ENCODE data around the gene RAB1A.

RAB1A gene

DNA sequence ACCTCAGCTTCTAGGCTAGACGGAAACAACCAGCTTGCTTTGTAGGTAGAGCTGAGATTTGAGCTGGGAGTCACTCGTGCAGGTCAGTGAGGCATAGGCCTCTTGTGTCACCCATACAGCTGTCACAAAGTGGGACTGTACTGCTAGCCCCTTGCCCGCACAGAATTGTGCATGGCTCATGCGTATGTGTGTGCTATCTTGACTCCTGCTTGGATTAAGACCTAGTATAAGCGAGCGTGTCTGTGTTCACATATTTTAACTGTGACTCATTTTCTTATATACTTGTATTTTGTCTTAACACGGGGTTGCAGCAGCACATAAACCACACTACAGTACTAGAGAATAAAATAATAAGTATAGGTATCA lies 53.6 kb downstream of the RAB1A start:
- Histone ChIP-seq H3K4me3 (ENCODE audit: low read depth in 1 of 5, low read length in 5 of 5) (no peak overlapping the region), H3K27ac (ENCODE audit: low read depth, low read length) (peak overlapping the region; percentile 41), H3K4me1 (ENCODE audit: control insufficient read depth in 5 of 5, insufficient read depth in 5 of 5, low read length in 5 of 5) (peaks cover 11 to 40% (median 33%) of the 10 kb centered on the region in 5 donors), H3K36me3 (ENCODE audit: control insufficient read depth in 5 of 5, insufficient read depth in 5 of 5, low read length in 5 of 5) (peaks cover 10 to 76% (median 63%) of the 10 kb centered on the region in 5 donors), H3K27me3 (ENCODE audit: control insufficient read depth in 5 of 5, insufficient read depth in 4 of 5, low read length in 5 of 5) (no peaks in the 10 kb centered on the region), H3K9ac (ENCODE audit: low read length in 5 of 5) (no peak overlapping the region), H3K9me3 (ENCODE audit: control insufficient read depth in 5 of 5, low read length in 5 of 5) (no peaks in the 10 kb centered on the region)

DNA sequence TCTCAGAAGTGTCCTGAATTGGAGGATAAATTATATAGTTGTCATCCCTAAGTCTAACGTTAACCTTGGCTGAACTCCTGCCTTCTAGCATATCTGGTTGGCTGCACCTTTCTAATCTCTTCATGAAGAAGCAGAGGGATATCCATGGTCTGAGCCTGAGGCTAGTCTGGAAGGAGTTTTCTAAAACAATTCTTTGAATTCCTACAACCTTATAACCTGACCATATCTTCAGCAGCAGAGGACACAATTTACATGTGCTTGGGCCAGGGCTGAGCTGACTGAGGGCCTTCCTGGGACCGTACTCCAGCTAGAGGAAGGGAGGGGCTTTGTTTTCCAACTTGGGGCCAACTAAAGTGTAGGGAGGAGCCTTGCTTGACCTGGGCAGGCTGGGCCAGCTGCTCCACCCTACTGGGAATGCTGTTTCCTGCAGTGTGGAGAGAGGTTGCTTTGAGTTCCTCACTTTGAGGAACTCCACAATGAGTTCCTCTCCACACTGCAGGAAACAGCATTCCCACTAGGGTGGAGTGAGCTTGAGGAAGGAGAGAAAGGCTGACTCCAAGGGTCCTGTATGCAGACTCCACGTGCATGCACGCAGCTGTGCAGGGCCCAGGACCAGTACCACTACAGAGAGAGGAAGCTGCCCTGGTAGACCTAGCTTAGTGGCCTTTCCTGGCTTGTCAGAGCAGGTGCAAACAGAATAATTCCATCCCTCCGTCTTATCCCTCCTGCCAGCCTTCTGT lies 54.1 kb downstream of the RAB1A start:
- peaks cover 10 to 82% (median 66%) of the 10 kb centered on the region in 5 donors for H3K36me3 ChIP-seq (ENCODE audit: control insufficient read depth in 5 of 5, insufficient read depth in 5 of 5, low read length in 5 of 5)
- peak overlapping the region in 1 of 5 donors; percentile 17 for H3K9ac ChIP-seq (ENCODE audit: low read length in 5 of 5)
- H3K4me1 ChIP-seq (ENCODE audit: control insufficient read depth in 5 of 5, insufficient read depth in 5 of 5, low read length in 5 of 5): peaks cover 11 to 38% (median 31%) of the 10 kb centered on the region in 5 donors
- no peaks in the 10 kb centered on the region for H3K27me3 ChIP-seq (ENCODE audit: control insufficient read depth in 5 of 5, insufficient read depth in 4 of 5, low read length in 5 of 5)
- no peak overlapping the region for H3K4me3 ChIP-seq (ENCODE audit: low read depth in 1 of 5, low read length in 5 of 5)
- H3K27ac ChIP-seq (ENCODE audit: low read depth, low read length): peak overlapping the region; percentile 27
- H3K9me3 ChIP-seq (ENCODE audit: control insufficient read depth in 5 of 5, low read length in 5 of 5): no peaks in the 10 kb centered on the region

DNA sequence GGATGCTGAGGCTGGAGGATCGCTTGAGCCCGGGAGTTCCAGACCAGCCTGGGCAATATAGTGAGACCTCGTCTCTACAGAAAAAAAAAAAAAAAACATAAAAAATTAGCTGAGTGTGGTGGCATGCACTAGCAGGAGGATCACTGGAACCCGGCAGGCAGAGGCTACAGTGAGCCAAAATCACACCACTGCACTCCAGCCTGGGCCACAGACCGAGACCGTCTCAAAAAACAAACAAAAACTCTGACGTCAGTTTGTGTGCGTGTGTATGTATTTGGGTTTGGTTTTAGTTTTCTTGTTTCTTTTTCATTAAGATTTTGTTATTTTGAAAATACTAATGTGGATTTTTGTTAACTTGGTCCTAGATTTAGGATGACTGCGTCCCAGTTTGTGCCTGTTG lies 54.7 kb downstream of the RAB1A start:
- Histone ChIP-seq H3K27me3 (ENCODE audit: control insufficient read depth in 5 of 5, insufficient read depth in 4 of 5, low read length in 5 of 5) (no peaks in the 10 kb centered on the region), H3K9me3 (ENCODE audit: control insufficient read depth in 5 of 5, low read length in 5 of 5) (no peaks in the 10 kb centered on the region), H3K4me3 (ENCODE audit: low read depth in 1 of 5, low read length in 5 of 5) (no peak overlapping the region), H3K9ac (ENCODE audit: low read length in 5 of 5) (no peak overlapping the region), H3K27ac (ENCODE audit: low read depth, low read length) (peak overlapping the region; percentile 27), H3K4me1 (ENCODE audit: control insufficient read depth in 5 of 5, insufficient read depth in 5 of 5, low read length in 5 of 5) (peaks cover 13 to 39% (median 33%) of the 10 kb centered on the region in 5 donors), H3K36me3 (ENCODE audit: control insufficient read depth in 5 of 5, insufficient read depth in 5 of 5, low read length in 5 of 5) (peaks cover 10 to 85% (median 72%) of the 10 kb centered on the region in 5 donors)

DNA sequence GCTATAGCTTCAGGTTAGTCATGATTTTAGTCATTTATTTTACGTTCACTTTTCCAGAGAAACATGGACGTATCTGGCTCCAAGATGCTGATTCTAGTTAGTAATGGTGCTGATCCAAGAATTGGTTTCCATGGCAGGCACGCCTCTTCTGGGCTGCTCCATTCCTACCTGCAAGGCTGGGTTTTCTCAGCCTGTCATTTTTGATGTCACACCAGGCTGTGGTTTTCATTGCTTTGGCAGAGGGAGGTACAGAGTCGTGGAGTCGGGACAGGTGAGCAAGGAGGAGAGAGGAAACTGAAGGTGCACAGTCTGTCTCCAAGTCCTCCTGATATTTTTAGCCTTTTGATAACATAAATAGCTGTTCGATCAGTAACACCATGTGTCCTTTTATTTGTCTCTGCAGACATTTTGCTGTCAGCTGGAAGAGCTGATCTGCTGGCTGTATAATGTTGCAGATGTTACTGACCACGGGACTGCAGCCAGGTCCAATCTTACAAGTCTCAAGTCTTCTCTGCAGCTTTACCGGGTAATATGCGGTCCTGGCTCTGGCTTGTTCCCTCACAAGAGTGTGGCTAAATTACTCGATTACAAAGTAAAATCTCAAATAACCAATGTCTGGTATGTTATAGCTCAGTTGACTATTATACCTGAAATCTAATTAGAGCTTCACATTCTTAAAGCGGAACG lies 55.9 kb downstream of the RAB1A start:
- no peaks in the 10 kb centered on the region for H3K27me3 ChIP-seq (ENCODE audit: control insufficient read depth in 5 of 5, insufficient read depth in 4 of 5, low read length in 5 of 5)
- H3K9me3 ChIP-seq (ENCODE audit: control insufficient read depth in 5 of 5, low read length in 5 of 5): no peaks in the 10 kb centered on the region
- peaks cover 14 to 49% (median 37%) of the 10 kb centered on the region in 5 donors for H3K4me1 ChIP-seq (ENCODE audit: control insufficient read depth in 5 of 5, insufficient read depth in 5 of 5, low read length in 5 of 5)
- H3K36me3 ChIP-seq (ENCODE audit: control insufficient read depth in 5 of 5, insufficient read depth in 5 of 5, low read length in 5 of 5): peaks cover 10 to 83% (median 75%) of the 10 kb centered on the region in 5 donors
- no peak overlapping the region for H3K27ac ChIP-seq (ENCODE audit: low read depth, low read length)
- H3K4me3 ChIP-seq (ENCODE audit: low read depth in 1 of 5, low read length in 5 of 5): no peak overlapping the region
- H3K9ac ChIP-seq (ENCODE audit: low read length in 5 of 5): no peak overlapping the region

DNA sequence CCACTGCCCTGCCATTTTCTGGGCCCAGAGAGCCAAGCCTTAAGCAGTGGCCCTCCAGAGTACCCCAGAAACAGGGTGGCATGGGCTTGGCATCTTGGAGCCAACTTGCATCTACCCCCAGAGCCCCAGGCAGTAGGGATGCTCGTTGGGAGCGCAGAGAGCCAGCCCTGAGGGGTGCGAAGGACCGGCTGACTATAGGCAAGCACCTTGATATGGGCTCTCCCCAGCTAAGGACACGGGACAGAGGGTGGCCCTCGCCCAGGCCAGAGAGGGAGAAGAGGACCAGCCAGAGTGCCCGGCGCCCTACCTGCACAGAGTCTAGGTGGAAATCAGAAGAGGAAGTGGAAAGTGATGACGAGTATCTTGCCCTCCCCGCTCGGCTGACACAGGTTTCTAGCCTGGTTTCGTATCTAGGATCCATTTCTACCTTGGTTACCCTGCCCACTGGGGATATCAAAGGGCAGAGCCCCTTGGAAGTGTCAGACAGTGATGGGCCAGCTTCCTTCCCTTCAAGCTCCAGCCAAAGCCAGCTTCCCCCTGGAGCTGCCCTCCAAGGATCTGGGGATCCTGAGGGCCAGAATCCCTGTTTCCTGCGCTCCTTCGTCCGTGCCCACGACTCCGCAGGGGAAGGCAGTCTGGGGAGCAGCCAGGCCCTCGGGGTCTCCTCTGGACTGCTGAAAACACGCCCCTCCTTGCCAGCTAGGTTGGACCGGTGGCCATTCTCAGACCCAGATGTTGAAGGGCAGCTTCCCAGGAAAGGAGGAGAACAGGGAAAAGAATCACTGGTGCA lies 57.5 kb downstream of the RAB1A start:
- Histone ChIP-seq H3K36me3 (ENCODE audit: control insufficient read depth in 5 of 5, insufficient read depth in 5 of 5, low read length in 5 of 5) (peaks cover under 1 to 66% (median 59%) of the 10 kb centered on the region in 5 donors), H3K4me3 (ENCODE audit: low read depth in 1 of 5, low read length in 5 of 5) (no peak overlapping the region), H3K4me1 (ENCODE audit: control insufficient read depth in 5 of 5, insufficient read depth in 5 of 5, low read length in 5 of 5) (peaks cover 16 to 64% (median 53%) of the 10 kb centered on the region in 5 donors), H3K9me3 (ENCODE audit: control insufficient read depth in 5 of 5, low read length in 5 of 5) (no peaks in the 10 kb centered on the region), H3K27ac (ENCODE audit: low read depth, low read length) (no peak overlapping the region), H3K9ac (ENCODE audit: low read length in 5 of 5) (no peak overlapping the region), H3K27me3 (ENCODE audit: control insufficient read depth in 5 of 5, insufficient read depth in 4 of 5, low read length in 5 of 5) (no peaks in the 10 kb centered on the region)

DNA sequence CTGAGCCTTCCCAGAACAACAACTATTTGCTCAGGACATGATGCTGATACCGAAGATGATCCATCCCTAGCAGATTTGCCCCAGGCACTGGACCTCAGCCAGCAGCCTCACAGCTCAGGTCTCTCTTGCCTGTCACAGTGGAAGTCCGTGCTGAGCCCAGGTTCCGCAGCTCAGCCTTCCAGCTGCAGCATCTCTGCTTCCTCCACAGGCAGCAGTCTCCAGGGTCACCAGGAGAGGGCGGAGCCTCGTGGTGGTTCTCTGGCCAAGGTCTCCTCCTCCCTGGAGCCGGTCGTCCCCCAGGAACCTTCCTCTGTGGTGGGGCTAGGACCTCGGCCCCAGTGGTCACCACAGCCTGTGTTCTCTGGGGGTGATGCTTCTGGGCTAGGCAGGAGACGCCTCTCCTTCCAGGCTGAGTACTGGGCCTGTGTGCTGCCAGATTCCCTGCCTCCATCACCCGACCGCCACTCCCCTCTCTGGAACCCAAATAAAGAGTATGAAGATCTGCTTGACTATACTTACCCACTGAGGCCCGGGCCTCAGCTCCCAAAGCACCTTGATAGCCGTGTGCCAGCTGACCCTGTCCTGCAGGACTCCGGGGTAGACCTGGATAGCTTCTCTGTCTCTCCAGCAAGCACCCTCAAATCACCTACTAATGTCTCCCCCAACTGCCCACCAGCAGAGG lies 58.3 kb downstream of the RAB1A start:
- Histone ChIP-seq H3K27ac (ENCODE audit: low read depth, low read length) (no peak overlapping the region), H3K9me3 (ENCODE audit: control insufficient read depth in 5 of 5, low read length in 5 of 5) (no peaks in the 10 kb centered on the region), H3K4me1 (ENCODE audit: control insufficient read depth in 5 of 5, insufficient read depth in 5 of 5, low read length in 5 of 5) (peaks cover 16 to 65% (median 57%) of the 10 kb centered on the region in 5 donors), H3K9ac (ENCODE audit: low read length in 5 of 5) (no peak overlapping the region), H3K36me3 (ENCODE audit: control insufficient read depth in 5 of 5, insufficient read depth in 5 of 5, low read length in 5 of 5) (peaks cover 0 to 63% (median 57%) of the 10 kb centered on the region in 5 donors), H3K27me3 (ENCODE audit: control insufficient read depth in 5 of 5, insufficient read depth in 4 of 5, low read length in 5 of 5) (no peaks in the 10 kb centered on the region), H3K4me3 (ENCODE audit: low read depth in 1 of 5, low read length in 5 of 5) (no peak overlapping the region)

DNA sequence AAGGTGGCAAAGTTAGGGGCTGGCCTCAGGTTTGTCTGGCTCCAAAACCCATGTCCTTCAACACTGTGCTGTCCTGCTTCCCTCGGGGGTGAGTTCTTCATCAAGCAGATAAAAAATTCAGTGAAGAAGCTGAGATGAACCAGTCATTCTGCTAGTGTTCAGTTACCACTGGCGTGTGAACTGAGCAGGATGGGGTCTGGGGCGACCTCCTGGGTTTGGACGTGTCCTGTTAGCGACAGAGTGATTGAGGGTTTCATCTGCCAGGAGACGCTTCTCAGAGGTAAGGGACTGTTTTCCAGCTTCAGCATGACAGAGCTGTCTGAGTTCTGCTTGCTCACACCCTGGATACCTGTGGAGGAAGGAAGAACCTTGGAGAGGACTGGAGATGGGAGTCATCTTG lies 59.0 kb downstream of the RAB1A start:
- H3K9ac ChIP-seq (ENCODE audit: low read length in 5 of 5): no peak overlapping the region
- no peak overlapping the region for H3K4me3 ChIP-seq (ENCODE audit: low read depth in 1 of 5, low read length in 5 of 5)
- H3K36me3 ChIP-seq (ENCODE audit: control insufficient read depth in 5 of 5, insufficient read depth in 5 of 5, low read length in 5 of 5): peaks cover 0 to 59% (median 53%) of the 10 kb centered on the region in 5 donors
- peaks cover 10 to 61% (median 52%) of the 10 kb centered on the region in 5 donors for H3K4me1 ChIP-seq (ENCODE audit: control insufficient read depth in 5 of 5, insufficient read depth in 5 of 5, low read length in 5 of 5)
- H3K27me3 ChIP-seq (ENCODE audit: control insufficient read depth in 5 of 5, insufficient read depth in 4 of 5, low read length in 5 of 5): no peaks in the 10 kb centered on the region
- peak overlapping the region; percentile 33 for H3K27ac ChIP-seq (ENCODE audit: low read depth, low read length)
- no peaks in the 10 kb centered on the region for H3K9me3 ChIP-seq (ENCODE audit: control insufficient read depth in 5 of 5, low read length in 5 of 5)

DNA sequence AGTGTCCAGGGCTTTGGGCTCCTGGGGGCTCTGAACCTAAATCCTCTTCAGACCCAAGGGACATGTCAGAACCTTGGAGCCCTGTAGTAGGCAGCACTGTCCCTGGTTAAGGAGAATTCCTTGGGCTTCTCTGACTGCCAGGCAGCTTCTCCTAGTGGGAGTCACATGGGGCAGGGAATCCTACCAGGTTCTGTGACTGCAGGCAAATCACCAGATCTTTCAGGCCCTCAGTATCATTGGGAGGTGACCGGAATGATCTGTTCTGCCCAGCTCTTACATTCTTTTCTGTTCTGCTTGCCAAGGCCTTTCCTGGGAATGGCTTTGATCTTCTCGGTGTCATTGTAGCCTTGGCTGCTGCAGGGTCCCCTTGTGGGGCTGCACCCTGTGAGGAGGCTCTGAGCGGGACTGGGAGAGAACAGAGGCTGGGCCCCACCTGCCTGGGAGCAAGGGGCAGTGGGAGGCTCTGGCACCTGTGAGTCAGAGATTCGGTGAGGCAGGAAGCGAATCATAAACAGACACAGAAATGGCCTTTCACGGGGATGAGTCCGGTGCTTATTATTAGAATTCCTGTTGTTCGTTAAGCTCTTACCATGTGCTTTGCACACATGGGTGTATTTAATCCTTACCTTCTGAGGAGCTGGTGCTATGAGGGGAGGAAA lies 59.6 kb downstream of the RAB1A start:
- Histone ChIP-seq H3K9ac (ENCODE audit: low read length in 5 of 5) (peak overlapping the region in 2 of 5 donors; percentile 41 to 54), H3K9me3 (ENCODE audit: control insufficient read depth in 5 of 5, low read length in 5 of 5) (no peaks in the 10 kb centered on the region), H3K4me3 (ENCODE audit: low read depth in 1 of 5, low read length in 5 of 5) (no peak overlapping the region), H3K27ac (ENCODE audit: low read depth, low read length) (peak overlapping the region; percentile 74), H3K27me3 (ENCODE audit: control insufficient read depth in 5 of 5, insufficient read depth in 4 of 5, low read length in 5 of 5) (no peaks in the 10 kb centered on the region), H3K36me3 (ENCODE audit: control insufficient read depth in 5 of 5, insufficient read depth in 5 of 5, low read length in 5 of 5) (peaks cover 0 to 58% (median 53%) of the 10 kb centered on the region in 5 donors), H3K4me1 (ENCODE audit: control insufficient read depth in 5 of 5, insufficient read depth in 5 of 5, low read length in 5 of 5) (peaks cover 7 to 61% (median 52%) of the 10 kb centered on the region in 5 donors)

DNA sequence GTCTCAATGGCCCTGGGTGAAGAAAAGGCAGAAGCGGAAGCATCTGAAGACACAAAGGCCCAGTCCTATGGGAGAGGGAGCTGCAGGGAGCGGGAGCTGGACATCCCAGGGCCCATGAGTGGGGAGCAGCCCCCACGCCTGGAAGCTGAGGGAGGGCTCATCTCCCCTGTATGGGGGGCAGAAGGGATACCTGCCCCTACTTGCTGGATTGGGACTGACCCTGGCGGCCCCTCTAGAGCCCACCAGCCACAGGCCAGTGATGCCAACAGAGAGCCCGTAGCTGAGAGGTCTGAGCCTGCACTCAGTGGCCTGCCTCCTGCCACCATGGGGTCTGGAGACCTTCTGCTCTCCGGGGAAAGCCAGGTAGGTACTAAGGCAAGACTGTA lies 60.5 kb downstream of the RAB1A start:
- Histone ChIP-seq H3K4me1 (ENCODE audit: control insufficient read depth in 5 of 5, insufficient read depth in 5 of 5, low read length in 5 of 5) (peaks cover 13 to 67% (median 55%) of the 10 kb centered on the region in 5 donors), H3K27ac (ENCODE audit: low read depth, low read length) (peak overlapping the region; percentile 74), H3K4me3 (ENCODE audit: low read depth in 1 of 5, low read length in 5 of 5) (no peak overlapping the region), H3K27me3 (ENCODE audit: control insufficient read depth in 5 of 5, insufficient read depth in 4 of 5, low read length in 5 of 5) (no peaks in the 10 kb centered on the region), H3K9ac (ENCODE audit: low read length in 5 of 5) (peak overlapping the region in 2 of 5 donors; percentile 4 to 54), H3K36me3 (ENCODE audit: control insufficient read depth in 5 of 5, insufficient read depth in 5 of 5, low read length in 5 of 5) (peaks cover 0 to 53% (median 49%) of the 10 kb centered on the region in 5 donors), H3K9me3 (ENCODE audit: control insufficient read depth in 5 of 5, low read length in 5 of 5) (no peaks in the 10 kb centered on the region)

Measured in subcutaneous abdominal adipose tissue (tissue), 5 donors.